Measurements from ENCODE around the gene HPS5. TPM values are rescaled to one million over a fixed set of nuclear protein-coding genes. Genes with fewer than 3 reads are reported as not detected.

Gene HPS5
- total RNA-seq, 1 donor from 2014 or later, result 18.1 TPM

DNA sequence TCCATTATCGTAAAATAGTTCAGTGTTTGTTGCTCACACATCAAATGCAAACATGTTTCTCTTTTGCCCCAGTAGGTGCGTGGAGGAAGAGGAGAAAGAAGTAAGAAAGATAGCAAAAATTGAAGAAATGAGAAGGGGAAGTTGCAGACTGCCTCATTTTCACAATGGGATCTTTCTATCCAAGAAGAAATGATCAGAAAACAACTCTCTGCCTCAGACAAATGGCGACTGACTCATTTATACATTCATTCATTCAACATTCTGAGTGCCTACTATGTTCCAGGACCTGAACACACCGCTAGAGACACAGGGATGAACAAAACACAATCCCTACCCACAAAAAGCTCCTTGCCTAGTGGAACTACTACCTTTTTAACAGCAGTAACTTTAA is 367 bp downstream of the HPS5 start:
- no peak for DNase-seq (ENCODE audit: low spot score)

DNA sequence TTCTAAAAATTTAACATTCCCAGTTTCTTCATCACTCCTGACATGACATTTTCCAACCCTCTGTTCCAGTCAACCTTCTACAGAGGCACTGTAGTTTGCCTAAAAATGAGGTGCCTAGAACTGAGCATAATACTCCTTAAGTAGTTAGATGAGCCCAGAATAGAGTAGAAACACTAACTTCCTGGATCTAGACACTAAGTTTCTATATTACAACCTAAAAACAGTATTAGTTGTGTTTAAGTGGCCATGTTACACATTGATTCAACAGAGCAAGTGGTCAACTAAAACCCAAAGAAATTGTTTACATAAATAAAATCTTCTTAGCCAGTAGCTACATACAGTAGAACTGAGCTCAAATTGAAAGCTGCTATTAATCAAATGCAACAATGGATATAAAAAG is 1.3 kb downstream of the HPS5 start:
- DNase-seq (ENCODE audit: low spot score), result no peak

DNA sequence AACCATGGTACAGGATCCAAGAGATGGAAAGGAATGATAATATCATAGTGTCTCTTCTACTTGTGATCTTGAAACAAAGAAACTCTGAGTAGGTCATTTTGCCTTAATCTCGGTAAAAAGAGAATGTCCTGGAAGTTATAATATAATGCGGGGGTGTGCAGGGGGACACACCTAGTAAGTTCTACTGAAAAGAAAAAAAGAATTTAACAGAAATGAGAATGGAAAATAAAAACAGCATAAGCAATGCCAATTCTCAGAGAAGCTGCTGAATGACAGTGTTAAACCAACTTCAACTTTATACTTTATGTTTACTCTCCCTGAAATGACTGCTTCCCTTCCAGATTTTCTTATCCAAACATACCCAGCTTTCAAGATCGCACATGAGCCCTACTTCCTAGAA is 2.0 kb downstream of the HPS5 start:
- no peak for DNase-seq (ENCODE audit: low spot score)

DNA sequence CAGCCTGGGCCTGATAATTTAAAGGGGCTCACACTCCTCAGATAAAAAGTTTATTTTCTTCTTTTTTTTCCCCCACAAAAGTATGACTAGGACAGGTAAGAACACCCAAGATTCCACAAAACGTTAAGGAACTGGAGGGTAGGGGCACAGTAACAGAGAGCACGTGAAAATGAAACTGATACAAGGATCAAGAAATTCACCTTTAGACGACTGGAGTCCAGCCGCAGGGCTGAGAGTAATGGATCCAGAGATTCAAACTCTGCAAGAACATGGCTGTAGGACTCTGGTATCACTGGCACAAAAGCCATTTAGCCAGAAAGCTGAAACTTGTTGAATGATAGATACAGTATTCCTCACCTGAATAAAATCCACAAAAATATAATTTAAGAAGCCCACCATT is 4.4 kb downstream of the HPS5 start:
- DNase-seq (ENCODE audit: low spot score), result no peak

DNA sequence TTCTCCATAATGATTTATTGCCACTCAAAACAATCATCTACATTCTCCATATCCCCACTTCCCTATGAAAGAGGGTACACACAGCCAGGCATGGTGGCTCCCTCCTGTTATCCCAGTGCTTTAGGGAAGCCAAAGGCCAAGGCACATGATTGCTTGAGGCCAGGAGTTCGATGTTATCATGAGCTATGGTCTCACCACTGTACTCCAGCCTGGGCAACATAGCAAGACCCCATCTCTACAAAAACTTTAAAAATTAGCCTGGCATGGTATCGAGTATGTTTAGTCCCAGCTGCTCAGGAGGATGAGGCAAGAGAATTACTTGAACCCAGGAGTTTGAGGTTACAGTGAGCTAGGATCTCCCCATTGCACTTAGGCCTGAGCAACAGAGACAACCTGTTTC is 6.0 kb downstream of the HPS5 start:
- DNase-seq (ENCODE audit: low spot score), result no peak

DNA sequence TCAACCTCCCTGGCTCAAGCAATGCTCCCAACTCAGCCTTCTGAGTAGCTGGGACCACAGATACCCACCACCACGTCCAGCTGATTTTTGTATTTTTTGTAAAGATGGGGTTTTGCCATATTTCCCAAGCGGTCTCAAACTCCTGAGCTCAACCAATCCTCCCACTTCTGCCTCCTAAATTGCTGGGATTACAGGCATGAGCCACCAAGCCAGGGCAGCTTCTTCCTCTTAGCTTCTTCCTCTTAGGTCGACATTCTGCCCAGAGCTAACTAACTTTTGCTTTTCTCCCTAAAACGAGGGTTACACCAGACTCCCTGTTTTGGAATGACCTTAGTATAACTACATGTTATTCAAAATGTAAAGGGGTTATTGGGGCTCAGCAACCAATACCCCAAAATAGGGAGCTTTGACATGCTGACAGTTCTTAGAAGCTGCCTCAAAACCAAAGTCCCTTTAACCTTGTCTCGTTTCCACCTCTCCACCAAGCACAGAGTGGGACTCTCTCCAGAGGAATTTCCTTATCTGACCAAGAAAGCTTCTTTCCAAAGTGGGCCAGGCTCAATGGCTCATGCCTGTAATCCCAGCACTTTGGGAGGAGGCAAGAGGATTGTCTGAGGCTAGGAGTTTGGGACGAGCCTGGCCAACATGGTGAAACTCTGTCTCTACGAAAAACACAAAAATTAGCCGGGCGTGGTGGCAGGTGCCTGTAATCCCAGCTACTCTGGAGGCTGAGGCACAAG is 7.0 kb downstream of the HPS5 start:
- no peak for DNase-seq (ENCODE audit: low spot score)

DNA sequence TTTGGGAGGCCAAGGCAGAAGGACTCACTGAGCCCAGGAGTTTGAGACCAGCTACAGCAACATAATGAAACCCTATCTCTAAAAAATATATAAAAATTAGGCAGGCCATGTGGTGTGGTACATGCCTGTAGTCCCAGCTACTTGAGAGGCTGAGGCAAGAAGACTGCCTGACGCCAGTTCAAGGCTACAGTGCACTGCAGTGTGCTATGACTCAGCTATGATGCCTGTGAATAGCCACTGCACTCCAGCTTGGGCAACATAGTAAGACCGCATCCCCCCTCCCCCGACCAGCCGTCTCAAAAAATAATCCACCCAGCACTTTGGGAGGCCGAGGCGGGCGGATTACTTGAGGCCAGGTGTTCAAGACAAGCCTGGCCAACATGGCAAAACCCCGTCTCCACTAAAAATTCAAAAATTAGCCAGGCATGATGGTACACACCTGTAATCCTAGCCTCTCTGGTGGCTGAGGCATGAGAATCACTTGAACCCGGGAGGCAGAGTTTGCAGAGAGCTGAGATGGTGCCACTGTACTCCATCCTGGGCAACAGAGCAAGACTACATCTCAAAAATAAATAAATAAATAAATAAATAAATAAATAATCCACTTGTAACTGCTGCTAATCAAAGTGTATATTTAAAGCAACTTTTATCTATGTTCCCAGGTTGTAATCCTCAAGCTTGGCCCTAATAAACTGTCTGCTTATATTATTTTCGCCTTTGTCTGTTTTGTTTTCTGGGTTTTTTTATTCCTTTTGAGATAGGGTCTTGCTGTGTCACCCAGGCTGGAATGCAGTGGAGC is 7.8 kb downstream of the HPS5 start:
- DNase-seq (ENCODE audit: low spot score), result no peak

DNA sequence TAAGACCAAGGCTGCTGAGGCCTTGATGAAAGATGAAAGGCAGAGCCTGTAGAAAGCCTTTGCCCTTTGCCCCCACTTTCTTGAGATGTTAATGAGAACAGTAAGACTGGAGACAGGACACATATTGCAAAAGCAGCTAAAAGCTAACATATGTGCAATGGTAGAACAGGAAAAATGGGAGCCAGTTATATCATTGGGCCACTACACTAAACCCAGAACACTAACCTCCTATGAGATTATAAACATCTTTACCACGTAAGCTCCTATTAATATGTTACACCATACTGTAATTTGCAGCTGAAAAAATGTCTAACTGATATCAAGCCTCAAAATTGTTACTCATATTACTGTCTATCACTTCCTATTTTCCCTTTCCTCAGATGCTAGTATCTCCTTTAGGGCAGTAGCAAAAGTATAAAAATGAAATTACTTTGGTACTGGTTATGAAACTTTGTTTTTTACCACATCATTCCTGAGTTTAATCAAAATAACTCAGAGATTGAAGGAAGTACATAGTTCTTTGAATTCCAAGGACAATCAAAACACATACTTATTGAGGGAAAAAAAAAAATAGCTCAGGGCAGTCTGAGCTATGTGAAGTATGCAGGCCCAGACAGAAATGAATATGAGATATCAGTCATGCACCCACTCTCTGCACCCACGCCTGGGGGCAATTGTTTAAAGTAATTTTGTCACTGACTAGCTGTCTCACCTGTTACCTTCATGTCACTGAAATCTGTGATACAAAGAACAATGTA is 9.1 kb downstream of the HPS5 start:
- no peak for DNase-seq (ENCODE audit: low spot score)

DNA sequence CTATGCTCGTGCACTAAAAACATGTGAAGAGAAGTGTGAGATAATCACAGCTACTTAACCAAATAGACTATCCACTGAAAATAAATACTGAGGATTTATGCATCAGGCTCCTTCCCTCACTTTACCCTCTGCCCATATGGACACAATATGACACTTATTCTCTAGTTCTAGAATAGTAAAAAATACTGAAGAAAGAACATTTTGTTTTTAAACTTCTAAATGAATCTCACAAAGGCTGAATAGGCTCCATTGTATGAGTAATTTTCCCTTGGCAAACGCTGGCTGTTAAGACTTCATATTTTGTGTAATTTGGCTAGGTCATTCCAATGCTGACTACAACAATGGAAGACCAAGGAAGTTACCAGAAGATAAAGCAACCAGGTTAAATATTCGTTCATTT is 9.9 kb downstream of the HPS5 start:
- DNase-seq (ENCODE audit: low spot score), result no peak

DNA sequence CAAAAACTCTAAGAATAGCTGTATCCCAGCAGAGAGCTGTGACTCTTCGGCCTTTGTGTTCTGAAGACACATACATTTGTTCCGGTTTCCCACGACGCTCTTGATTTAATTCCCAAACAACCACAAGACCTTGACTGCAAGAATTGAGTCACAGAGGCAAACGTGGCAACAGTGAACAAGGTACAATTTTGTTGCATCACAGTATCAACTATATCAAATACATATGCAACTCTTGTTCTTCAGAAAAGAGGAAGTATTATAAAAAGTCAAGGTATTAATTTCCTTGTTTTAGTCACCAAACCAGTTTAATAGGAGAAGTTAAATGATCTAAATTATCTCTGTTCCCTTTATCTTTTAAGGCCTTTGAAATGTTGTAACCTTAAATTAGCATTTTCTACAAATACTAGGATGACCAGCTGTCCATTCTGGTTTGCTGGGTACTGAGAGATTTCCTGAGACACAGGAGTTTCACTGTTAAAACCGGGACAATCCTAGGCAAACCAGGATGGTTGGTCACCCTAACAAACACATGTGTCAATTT is 11.1 kb downstream of the HPS5 start:
- no peak for DNase-seq (ENCODE audit: low spot score)

DNA sequence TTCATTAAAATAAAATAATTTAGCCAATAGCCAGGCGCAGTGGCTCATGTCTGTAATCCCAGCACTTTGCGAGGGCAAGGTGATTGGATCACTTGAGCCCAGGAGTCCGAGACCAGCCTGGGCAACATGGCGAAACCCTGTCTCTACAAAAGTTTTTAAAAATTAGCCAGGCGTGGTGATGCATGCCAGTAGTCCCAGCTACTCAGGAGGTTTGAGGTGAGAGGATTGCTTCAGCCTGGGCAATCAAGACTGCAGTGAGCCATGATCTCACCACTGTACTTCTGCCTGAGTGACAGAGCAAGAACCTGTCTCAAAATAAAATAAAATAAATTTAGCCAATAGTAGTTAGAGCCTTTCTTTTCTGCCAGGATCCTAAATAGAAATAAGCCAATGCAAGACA is 12.2 kb downstream of the HPS5 start:
- no peak for DNase-seq (ENCODE audit: low spot score)

DNA sequence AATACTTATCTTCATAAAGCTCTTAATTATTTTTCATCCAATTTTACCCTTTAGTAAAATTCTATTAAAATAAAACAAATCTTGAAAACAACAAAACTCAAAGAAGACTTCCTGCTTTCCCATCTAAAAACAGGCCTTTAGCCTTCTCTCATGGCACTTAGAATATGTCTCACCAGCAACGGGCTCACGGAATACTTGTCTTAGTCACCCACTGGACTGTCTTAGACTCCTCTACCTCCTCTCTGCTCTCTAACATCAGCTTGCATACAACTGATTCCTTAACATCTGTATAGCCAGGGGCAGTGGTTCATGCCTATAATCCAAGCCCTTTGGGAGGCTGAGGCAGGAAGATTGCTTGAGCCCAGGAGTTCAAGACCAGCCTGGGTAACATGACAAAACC is 13.7 kb downstream of the HPS5 start:
- no peak for DNase-seq (ENCODE audit: low spot score)

DNA sequence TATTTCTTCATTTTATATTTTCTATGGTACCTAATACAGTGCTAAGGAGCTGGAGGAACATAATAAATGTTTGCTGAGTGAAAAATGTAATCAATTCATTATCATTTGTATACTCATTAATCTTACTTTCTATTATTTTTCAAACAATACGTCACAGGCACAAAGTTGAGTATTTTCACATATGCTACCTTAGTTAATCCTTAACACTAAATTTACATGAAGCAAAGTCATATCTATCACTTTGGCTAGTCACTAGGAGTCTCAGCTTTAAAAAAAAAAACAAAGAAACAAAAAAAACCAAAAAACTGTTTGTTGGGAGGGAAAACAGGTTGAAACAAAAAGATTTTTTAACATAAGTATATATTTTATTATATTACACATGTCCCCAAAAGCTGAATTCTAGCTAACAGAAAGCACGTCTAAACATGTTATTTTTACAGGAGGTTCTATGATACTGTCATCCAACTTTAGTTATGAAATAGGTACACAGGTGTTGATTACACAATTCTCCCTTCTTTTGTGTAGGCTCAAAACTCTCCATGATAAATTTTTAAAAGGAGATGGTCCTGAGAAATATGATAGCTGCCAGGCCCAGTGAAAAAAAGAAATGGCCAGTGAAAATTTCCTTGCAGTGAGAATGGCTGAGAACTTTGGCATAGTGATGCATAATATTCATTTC is 14.3 kb downstream of the HPS5 start:
- no peak for DNase-seq (ENCODE audit: low spot score)

DNA sequence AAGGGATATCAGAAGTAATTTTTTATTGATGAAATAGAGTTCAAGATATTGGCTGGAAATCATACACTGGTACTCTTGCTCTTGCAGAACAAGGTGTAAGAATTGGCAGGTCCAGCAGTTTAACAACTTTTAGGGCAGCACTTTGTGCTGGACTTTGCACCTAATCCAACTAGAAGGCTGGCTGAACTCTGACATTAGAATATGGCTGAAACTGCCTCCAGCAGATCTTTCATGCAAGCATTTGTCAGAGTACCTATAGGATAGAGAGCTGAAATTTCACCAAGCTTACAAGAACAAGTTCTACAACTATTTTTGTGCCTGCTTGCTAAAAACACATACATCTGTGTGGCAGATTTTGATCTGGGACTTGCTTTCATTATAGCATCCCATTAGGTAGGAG is 17.2 kb downstream of the HPS5 start:
- no peak for DNase-seq (ENCODE audit: low spot score)

DNA sequence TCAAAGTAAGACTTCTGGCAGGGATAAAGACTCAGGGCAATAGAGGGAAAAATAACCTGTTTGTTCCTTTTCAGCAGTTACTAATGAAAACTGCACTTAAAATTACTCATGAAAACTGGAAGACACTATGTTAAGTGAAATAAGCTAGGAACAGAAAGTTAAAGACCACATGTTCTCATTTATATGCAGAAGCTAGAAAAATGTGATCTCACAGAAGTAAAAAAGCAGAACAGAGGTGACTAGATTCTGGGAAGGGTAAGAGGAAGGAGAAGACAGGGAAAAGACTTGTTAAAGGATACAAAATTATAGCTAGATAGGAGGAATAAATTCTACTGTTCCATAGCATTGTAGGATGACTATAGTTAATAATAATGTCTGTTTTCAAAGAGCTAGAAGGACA is 22.2 kb downstream of the HPS5 start:
- no peak for DNase-seq (ENCODE audit: low spot score)

DNA sequence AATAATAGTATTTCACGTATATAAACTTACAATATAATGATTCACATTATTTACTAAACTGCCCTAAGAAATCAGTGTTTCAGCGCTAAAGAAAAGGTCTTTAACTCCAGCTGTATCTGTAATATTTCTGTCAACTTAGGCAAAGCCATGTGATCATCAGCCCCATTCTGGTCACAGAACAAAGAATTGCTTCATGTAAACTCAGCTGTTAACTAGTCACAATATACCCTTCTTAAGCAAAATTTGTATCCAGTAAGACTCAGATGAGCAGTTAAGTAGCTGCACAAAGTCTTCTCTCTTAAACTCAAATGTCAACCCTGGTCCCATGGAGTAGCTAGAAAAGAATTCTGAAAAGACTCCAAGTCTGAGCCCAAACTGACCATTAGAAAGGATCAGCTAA is 26.6 kb downstream of the HPS5 start:
- no peak for DNase-seq (ENCODE audit: low spot score)

DNA sequence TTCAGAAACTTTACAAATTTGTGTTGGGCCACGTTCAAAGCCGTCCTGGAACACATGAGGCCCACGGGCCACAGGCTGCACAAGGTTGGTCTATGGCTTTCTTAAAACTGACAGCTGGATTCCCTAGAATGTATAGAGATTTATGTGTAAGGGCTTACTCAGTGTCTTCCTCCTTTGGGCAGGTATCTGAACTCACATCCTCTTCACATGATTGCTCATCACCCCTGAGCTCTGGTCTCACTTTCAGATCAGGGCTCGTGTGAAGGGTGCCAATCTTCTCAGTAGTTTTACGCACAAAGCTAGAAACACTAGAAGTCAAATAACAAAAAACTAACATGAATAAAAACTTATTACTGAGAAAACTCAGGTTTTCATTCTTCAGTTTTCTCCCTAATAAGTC is 27.1 kb downstream of the HPS5 start:
- DNase-seq (ENCODE audit: low spot score), result no peak

DNA sequence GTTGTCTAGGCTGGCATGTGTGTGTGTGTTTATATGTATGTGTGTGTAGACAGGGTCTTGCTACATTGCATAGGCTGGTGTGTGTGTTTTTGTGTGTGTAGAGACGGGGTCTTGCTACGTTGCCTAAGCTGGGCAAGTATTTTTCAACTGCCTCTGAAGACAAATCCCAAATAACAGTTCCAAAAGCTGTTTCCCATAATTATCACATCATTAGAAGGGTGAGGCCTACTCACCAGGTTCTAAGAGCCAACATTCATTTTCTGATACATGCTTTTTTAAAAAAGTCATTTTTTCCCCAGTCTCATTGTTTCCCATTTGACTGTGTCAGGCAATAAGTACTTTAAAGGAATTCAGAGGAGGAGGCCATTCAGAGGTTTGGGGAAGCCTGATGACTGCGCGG is 33.0 kb downstream of the HPS5 start:
- no peak for DNase-seq (ENCODE audit: low spot score)

DNA sequence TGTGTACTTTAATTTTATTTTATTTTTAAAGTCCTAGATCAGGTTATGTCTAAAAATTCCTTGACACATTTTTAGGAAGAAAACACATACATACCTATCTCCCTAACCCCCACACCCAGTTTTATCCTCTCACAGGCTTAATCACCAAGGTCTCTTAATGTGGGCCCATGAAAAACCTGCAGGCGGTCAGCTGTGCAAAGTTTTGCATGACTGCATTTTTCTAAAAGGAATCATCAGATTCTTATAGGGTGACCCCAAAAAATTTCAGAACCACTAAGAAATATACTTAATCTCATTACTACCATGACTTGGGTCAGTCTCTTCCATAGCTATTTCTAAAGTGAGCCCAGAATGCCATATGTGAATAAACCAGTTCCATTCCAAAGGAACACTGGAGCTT is 36.1 kb downstream of the HPS5 start:
- DNase-seq (ENCODE audit: low spot score), result no peak

DNA sequence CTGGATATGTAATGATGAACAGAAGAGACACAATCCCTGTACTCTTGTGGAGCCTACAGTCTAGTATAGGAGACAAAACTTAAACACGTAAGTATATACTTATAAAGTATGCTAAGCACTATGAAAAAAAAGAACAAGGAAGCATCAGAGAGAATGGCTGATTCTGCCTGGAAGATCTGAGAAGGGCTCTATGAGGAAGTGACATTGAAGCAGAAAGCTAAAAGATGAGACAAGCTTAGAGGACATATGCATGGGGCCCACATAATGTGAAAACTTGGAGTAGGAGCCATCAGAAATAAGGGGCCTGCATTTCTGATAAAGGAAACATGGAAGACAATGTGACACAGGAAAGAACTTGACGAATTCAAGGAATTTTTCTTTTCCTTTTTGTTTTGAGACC is 39.3 kb downstream of the HPS5 start:
- DNase-seq (ENCODE audit: low spot score), result no peak

DNA sequence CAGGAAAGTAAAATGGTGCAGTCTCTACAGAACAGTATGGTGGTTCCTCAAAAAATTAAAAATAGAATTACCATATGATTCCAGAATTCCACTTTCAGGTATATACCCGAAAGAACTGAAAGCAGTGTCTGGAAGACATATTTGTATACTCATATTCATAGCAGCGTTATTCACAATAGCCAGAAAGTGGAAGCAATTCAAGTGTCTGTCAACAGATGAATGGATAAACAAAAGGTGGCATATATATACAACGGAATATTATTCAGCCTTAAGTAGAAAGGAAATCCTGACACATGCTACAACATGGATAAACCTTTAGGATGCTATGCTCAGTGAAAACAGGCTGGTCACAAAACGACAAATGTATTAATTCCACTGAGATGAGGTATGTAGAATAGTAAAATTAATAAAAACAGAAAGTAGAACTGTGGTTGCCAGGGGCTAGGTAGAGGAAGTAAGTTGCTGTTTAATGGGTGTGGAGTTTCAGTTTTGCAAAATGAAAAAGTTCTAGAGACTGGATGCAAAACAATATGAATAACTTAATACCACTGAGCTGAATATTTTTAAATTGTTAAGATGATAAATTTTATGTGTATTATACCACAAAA is 41.4 kb downstream of the HPS5 start:
- no peak for DNase-seq (ENCODE audit: low spot score)

Measured in ureter (tissue), 1 donor.